ENCODE data around the gene KRT6A. TPM values are rescaled to one million over a fixed set of nuclear protein-coding genes. Genes with fewer than 3 reads are reported as not detected.

Gene KRT6A
- total RNA-seq = not detected
- polyA plus RNA-seq (2013, experiment 1 of 2) = not detected
- polyA plus RNA-seq (2013, experiment 2 of 2) = not detected
- 0 to 0.17 (median 0) reads per million in 172 experiments for total RNA-seq

- TF ChIP-seq CTCF (IDR thresholded peaks at IDR 0.05) = no peak
- Mint-ChIP-seq H3K27ac (no peak within 1 kb of the TSS), H3K27me3 (peaks cover 48% of the 10 kb centered on the region), H3K4me3 (no peak within 1 kb of the TSS), H3K9me3 (no peaks in the 10 kb centered on the region), H3K36me3 (ENCODE audit: low read depth) (no peaks in the 10 kb centered on the region), H3K4me1 (ENCODE audit: low read depth) (no peaks in the 10 kb centered on the region)
- Histone ChIP-seq H3K36me3 (ENCODE audit: insufficient read depth, low read length) (no peaks in the 10 kb centered on the region), H3K4me1 (ENCODE audit: insufficient read depth, low read length) (no peaks in the 10 kb centered on the region), H3K9me3 (ENCODE audit: control insufficient read depth in 1 of 2, insufficient read depth in 1 of 2, low read length in 2 of 2) (no peaks in the 10 kb centered on the region), H3K4me3 (ENCODE audit: low read length) (no peak within 1 kb of the TSS), H3K27ac (ENCODE audit: low read depth in 1 of 2, low read length in 2 of 2) (no peak within 1 kb of the TSS), H3K27me3 (ENCODE audit: control insufficient read depth in 1 of 2, insufficient read depth in 2 of 2, low read length in 2 of 2) (peaks cover 0 to 6% of the 10 kb centered on the region in 2 experiments)
- ChIA-PET POLR2A (no interaction called here), CTCF (no interaction called here)
- DNase-seq (no peak), ATAC-seq (ENCODE audit: poor library complexity) (no peak)
- intact Hi-C loops (cut with DNase I, micrococcal nuclease) = no loop called here
Observed at GRCh38 chr12:52493172-52493571, at the start of gene KRT6A. Gene KRT6A (minus strand): TSS chr12:52493257. CDS start chr12:52493188, 69 bp downstream.

GRCh38 chr12:52542157-52542556 is 49.1 kb upstream of the KRT6A start:
- no peaks in the 10 kb centered on the region for H3K36me3 Mint-ChIP-seq (ENCODE audit: low read depth)
- ATAC-seq (ENCODE audit: poor library complexity) = no peak
- Histone ChIP-seq H3K4me3 (ENCODE audit: low read length) (no peak overlapping the region), H3K27ac (ENCODE audit: low read depth in 1 of 2, low read length in 2 of 2) (no peak overlapping the region), H3K9me3 (ENCODE audit: control insufficient read depth in 1 of 2, insufficient read depth in 1 of 2, low read length in 2 of 2) (no peaks in the 10 kb centered on the region), H3K4me1 (ENCODE audit: insufficient read depth, low read length) (no peaks in the 10 kb centered on the region), H3K36me3 (ENCODE audit: insufficient read depth, low read length) (no peaks in the 10 kb centered on the region), H3K27me3 (ENCODE audit: control insufficient read depth in 1 of 2, insufficient read depth in 2 of 2, low read length in 2 of 2) (peaks cover 0 to 3% of the 10 kb centered on the region in 2 experiments)
- no peaks in the 10 kb centered on the region for H3K4me1 Mint-ChIP-seq (ENCODE audit: low read depth)
- intact Hi-C loops (cut with DNase I, micrococcal nuclease) = loop anchor here in 1 of 2 experiments (1.0 kb wide), 1 partner anchor 337 kb away; no protein-coding TSS in a partner anchor
- H3K27ac Mint-ChIP-seq = no peak overlapping the region
- no peaks in the 10 kb centered on the region for H3K27me3 Mint-ChIP-seq
- TF ChIP-seq CTCF (IDR thresholded peaks at IDR 0.05) = no peak
- no peak overlapping the region for H3K4me3 Mint-ChIP-seq
- no peak for DNase-seq
- POLR2A ChIA-PET = no interaction called here
- CTCF ChIA-PET = no interaction called here
- no peaks in the 10 kb centered on the region for H3K9me3 Mint-ChIP-seq

GRCh38 chr12:52541709-52542108 is 48.7 kb upstream of the KRT6A start:
- Histone ChIP-seq H3K9me3 (ENCODE audit: control insufficient read depth in 1 of 2, insufficient read depth in 1 of 2, low read length in 2 of 2) (no peaks in the 10 kb centered on the region), H3K4me1 (ENCODE audit: insufficient read depth, low read length) (no peaks in the 10 kb centered on the region), H3K27ac (ENCODE audit: low read depth in 1 of 2, low read length in 2 of 2) (no peak overlapping the region), H3K36me3 (ENCODE audit: insufficient read depth, low read length) (no peaks in the 10 kb centered on the region), H3K27me3 (ENCODE audit: control insufficient read depth in 1 of 2, insufficient read depth in 2 of 2, low read length in 2 of 2) (peaks cover 0 to 3% of the 10 kb centered on the region in 2 experiments), H3K4me3 (ENCODE audit: low read length) (no peak overlapping the region)
- POLR2A ChIA-PET = no interaction called here
- no peak for DNase-seq
- intact Hi-C loops (cut with DNase I, micrococcal nuclease) = loop anchor here in 1 of 2 experiments (1.0 kb wide), 1 partner anchor 338 kb away; no protein-coding TSS in a partner anchor
- H3K4me3 Mint-ChIP-seq = no peak overlapping the region
- TF ChIP-seq CTCF (IDR thresholded peaks at IDR 0.05) = no peak
- no peaks in the 10 kb centered on the region for H3K9me3 Mint-ChIP-seq
- H3K27me3 Mint-ChIP-seq = no peaks in the 10 kb centered on the region
- H3K4me1 Mint-ChIP-seq (ENCODE audit: low read depth) = no peaks in the 10 kb centered on the region
- CTCF ChIA-PET = no interaction called here
- ATAC-seq (ENCODE audit: poor library complexity) = no peak
- H3K36me3 Mint-ChIP-seq (ENCODE audit: low read depth) = no peaks in the 10 kb centered on the region
- no peak overlapping the region for H3K27ac Mint-ChIP-seq

Data from CD4-positive, alpha-beta T cell (primary cell).